Smooth muscle cell (in vitro differentiated cells): Measurements from ENCODE around the gene USP37. TPM values are rescaled to one million over a fixed set of nuclear protein-coding genes. Genes with fewer than 3 reads are reported as not detected.

Experiments used
- DNase-seq: peaks from one replicate; lab custom pipeline; 2025; ENCODE audit not compliant: unreplicated experiment; lab: John Stamatoyannopoulos, UW
- H2AFZ ChIP-seq: fragments of 200-600 bp; sonication (generic); 2 replicates; pipeline ENCODE4 v1.6.0; 2016; ENCODE audit warnings: antibody characterized with exemption, low read depth, mild to moderate bottlenecking
- H3F3A ChIP-seq: fragments of 200-600 bp; sonication (generic); 2 replicates; pipeline ENCODE4 v1.6.0; 2017; ENCODE audit warnings: antibody characterized with exemption, low read depth
- H3K27ac ChIP-seq: fragments of 200-600 bp; sonication (generic); 2 replicates; pipeline ENCODE4 v1.5.1; 2016; ENCODE audit warnings: low read depth, mild to moderate bottlenecking
- H3K27me3 ChIP-seq: fragments of 200-600 bp; sonication (generic); 2 replicates; pipeline ENCODE4 v1.6.1; 2016; ENCODE audit warnings: low read depth, mild to moderate bottlenecking
- H3K36me3 ChIP-seq: fragments of 200-600 bp; sonication (generic); 2 replicates; pipeline ENCODE4 v1.5.1; 2016; ENCODE audit warnings: low read depth
- H3K4me1 ChIP-seq: fragments of 200-600 bp; sonication (generic); 2 replicates; pipeline ENCODE4 v1.5.1; 2016; ENCODE audit warnings: low read depth
- H3K4me2 ChIP-seq: fragments of 200-600 bp; sonication (generic); 2 replicates; pipeline ENCODE4 v1.6.0; 2016; ENCODE audit warnings: mild to moderate bottlenecking
- H3K4me3 ChIP-seq: fragments of 200-600 bp; sonication (generic); 2 replicates; pipeline ENCODE4 v1.5.1; 2016; ENCODE audit warnings: mild to moderate bottlenecking
- H3K79me2 ChIP-seq: fragments of 200-600 bp; sonication (generic); 2 replicates; pipeline ENCODE4 v1.6.0; 2016; ENCODE audit warnings: low read depth, mild to moderate bottlenecking
- H3K9ac ChIP-seq: fragments of 200-600 bp; sonication (generic); 2 replicates; pipeline ENCODE4 v1.6.0; 2016; ENCODE audit warnings: low read depth
- H3K9me3 ChIP-seq: fragments of 200-600 bp; sonication (generic); replicated peaks from 2 replicates; pipeline ENCODE4 v1.5.1; 2016; ENCODE audit warnings: low read depth
- H4K20me1 ChIP-seq: fragments of 200-600 bp; sonication (generic); 2 replicates; pipeline ENCODE4 v1.6.0; 2016; ENCODE audit warnings: low read depth
- WGBS: methylation state at CpG from one replicate; pipeline ENCODE4 v1.1.7; 2016; ENCODE audit warnings: low lambda C conversion rate; 5-methylcytosine and 5-hydroxymethylcytosine counted together
- polyA plus RNA-seq: library from polyadenylated mRNA; unstranded; fragments of >200 nt; fragmentation: Nextera tagmentation; extraction: Ambion mirVana; gene quantifications from 2 replicates; pipeline ENCODE4 v1.2.1, GENCODE V29; 2016
- total RNA-seq: library from RNA; depleted of rRNA; stranded (reverse); fragments of >200 nt; gene quantifications from 2 replicates; pipeline ENCODE4 v1.2.3, GENCODE V29; 2014
- TF ChIP-seq, protein P1 (sequence below): fragments of 200-600 bp; sonication (generic); IDR thresholded peaks from 2 replicates; pipeline ENCODE4 v1.5.1; 2017; ENCODE audit warnings: borderline replicate concordance, mild to moderate bottlenecking, antibody characterized with exemption; ENCODE audit not compliant: insufficient read depth, poor library complexity, severe bottlenecking

The USP37 gene
- total and polyA plus RNA-seq, 2 experiments from 2014 or later: 3.6 to 10.8 TPM

GRCh38 chr2:218422403-218423086 lies 145.6 kb downstream of the USP37 start:
- no peak for DNase-seq
- no peaks in the 10 kb centered on the region for H3K9me3 ChIP-seq
- no peak overlapping the region for H3K9ac ChIP-seq
- H3K4me1 ChIP-seq: no peaks in the 10 kb centered on the region
- no peak overlapping the region for H3K27ac ChIP-seq
- no peaks in the 10 kb centered on the region for H3F3A ChIP-seq
- no peaks in the 10 kb centered on the region for H3K27me3 ChIP-seq
- no peak overlapping the region for H3K4me2 ChIP-seq
- H4K20me1 ChIP-seq: no peaks in the 10 kb centered on the region
- no peaks in the 10 kb centered on the region for H3K36me3 ChIP-seq
- no peak overlapping the region for H2AFZ ChIP-seq
- WGBS: 85% methylated on average over 9 of the region's 9 CpGs
- H3K4me3 ChIP-seq: no peak overlapping the region
- no peaks in the 10 kb centered on the region for H3K79me2 ChIP-seq
- TF ChIP-seq, protein P1, sequence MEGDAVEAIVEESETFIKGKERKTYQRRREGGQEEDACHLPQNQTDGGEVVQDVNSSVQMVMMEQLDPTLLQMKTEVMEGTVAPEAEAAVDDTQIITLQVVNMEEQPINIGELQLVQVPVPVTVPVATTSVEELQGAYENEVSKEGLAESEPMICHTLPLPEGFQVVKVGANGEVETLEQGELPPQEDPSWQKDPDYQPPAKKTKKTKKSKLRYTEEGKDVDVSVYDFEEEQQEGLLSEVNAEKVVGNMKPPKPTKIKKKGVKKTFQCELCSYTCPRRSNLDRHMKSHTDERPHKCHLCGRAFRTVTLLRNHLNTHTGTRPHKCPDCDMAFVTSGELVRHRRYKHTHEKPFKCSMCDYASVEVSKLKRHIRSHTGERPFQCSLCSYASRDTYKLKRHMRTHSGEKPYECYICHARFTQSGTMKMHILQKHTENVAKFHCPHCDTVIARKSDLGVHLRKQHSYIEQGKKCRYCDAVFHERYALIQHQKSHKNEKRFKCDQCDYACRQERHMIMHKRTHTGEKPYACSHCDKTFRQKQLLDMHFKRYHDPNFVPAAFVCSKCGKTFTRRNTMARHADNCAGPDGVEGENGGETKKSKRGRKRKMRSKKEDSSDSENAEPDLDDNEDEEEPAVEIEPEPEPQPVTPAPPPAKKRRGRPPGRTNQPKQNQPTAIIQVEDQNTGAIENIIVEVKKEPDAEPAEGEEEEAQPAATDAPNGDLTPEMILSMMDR: no peak

- H3K36me3 ChIP-seq: no peaks in the 10 kb centered on the region
- peak overlapping the region; percentile 13 for H3K4me3 ChIP-seq
- TF ChIP-seq, protein P1: no peak
- no peak overlapping the region for H2AFZ ChIP-seq
- no peak overlapping the region for H3K4me2 ChIP-seq
- no peaks in the 10 kb centered on the region for H4K20me1 ChIP-seq
- H3K27me3 ChIP-seq: no peaks in the 10 kb centered on the region
- no peaks in the 10 kb centered on the region for H3K9me3 ChIP-seq
- H3K27ac ChIP-seq: no peak overlapping the region
- H3K9ac ChIP-seq: no peak overlapping the region
- no peak for DNase-seq
- no peaks in the 10 kb centered on the region for H3F3A ChIP-seq
- no peaks in the 10 kb centered on the region for H3K4me1 ChIP-seq
- 100% methylated on average over 2 of the region's 2 CpGs for WGBS
- H3K79me2 ChIP-seq: no peaks in the 10 kb centered on the region
Measured at GRCh38 chr2:218421027-218421426, 147.1 kb downstream of the USP37 start.

GRCh38 chr2:218419630-218420216 lies 148.4 kb downstream of the USP37 start:
- TF ChIP-seq, protein P1: no peak
- DNase-seq: no peak
- Histone ChIP-seq H2AFZ (no peak overlapping the region), H3F3A (no peaks in the 10 kb centered on the region), H3K9ac (no peak overlapping the region), H3K27me3 (no peaks in the 10 kb centered on the region), H3K36me3 (no peaks in the 10 kb centered on the region), H3K27ac (no peak overlapping the region), H3K4me3 (peak overlapping the region; percentile 36), H3K4me1 (no peaks in the 10 kb centered on the region), H3K79me2 (no peaks in the 10 kb centered on the region), H3K9me3 (no peaks in the 10 kb centered on the region), H4K20me1 (no peaks in the 10 kb centered on the region), H3K4me2 (no peak overlapping the region)
- WGBS: 87% methylated on average over 7 of the region's 7 CpGs
